Mesothelial cell of epicardium (in vitro differentiated cells): Measurements from ENCODE around the gene EOMES. TPM values are rescaled to one million over a fixed set of nuclear protein-coding genes. Genes with fewer than 3 reads are reported as not detected.

Experiments used
- DNase-seq, 2 experiments: peaks; one replicate each; pipeline ENCODE4 v3.0.0; 2021; ENCODE audit warnings: low spot score in 2 of 2; ENCODE audit not compliant: unreplicated experiment in 2 of 2
- H3K27ac Mint-ChIP-seq: 2 replicates; pipeline ENCODE4 v1.8.0; 2021; ENCODE audit warnings: mixed read lengths
- H3K27me3 Mint-ChIP-seq: 2 replicates; pipeline ENCODE4 v1.8.0; 2021; ENCODE audit warnings: low read depth, mixed read lengths
- H3K36me3 Mint-ChIP-seq: 2 replicates; pipeline ENCODE4 v1.8.0; 2021; ENCODE audit warnings: mixed read lengths
- H3K4me1 Mint-ChIP-seq: 2 replicates; pipeline ENCODE4 v1.8.0; 2021; ENCODE audit warnings: mixed read lengths
- H3K4me3 Mint-ChIP-seq: 2 replicates; pipeline ENCODE4 v1.8.0; 2021; ENCODE audit warnings: mild to moderate bottlenecking, moderate library complexity, mixed read lengths
- H3K9me3 Mint-ChIP-seq: 2 replicates; pipeline ENCODE4 v1.8.0; 2021; ENCODE audit warnings: mixed read lengths
- CTCF ChIP-seq: fragments of 200-600 bp; sonication (generic); IDR thresholded peaks from one replicate; pipeline ENCODE4 v1.5.0; 2021; ENCODE audit warnings: antibody characterized with exemption; ENCODE audit not compliant: unreplicated experiment
- total RNA-seq: library from RNA; stranded (reverse); gene quantifications from 3 replicates; pipeline ENCODE4 v1.2.1, GENCODE V29; 2021

EOMES gene
- total RNA-seq, 1 donor from 2014 or later: not detected

GRCh38 chr3:27724459-27725197 lies 2.5 kb upstream of the EOMES start:
- H3K9me3 Mint-ChIP-seq: no peaks in the 10 kb centered on the region
- no peak for TF ChIP-seq CTCF
- peaks cover 30% of the 10 kb centered on the region for H3K4me1 Mint-ChIP-seq
- H3K27ac Mint-ChIP-seq: no peak overlapping the region
- H3K36me3 Mint-ChIP-seq: no peaks in the 10 kb centered on the region
- H3K27me3 Mint-ChIP-seq: peaks cover 93% of the 10 kb centered on the region
- no peak overlapping the region for H3K4me3 Mint-ChIP-seq
- no peak for DNase-seq

DNA sequence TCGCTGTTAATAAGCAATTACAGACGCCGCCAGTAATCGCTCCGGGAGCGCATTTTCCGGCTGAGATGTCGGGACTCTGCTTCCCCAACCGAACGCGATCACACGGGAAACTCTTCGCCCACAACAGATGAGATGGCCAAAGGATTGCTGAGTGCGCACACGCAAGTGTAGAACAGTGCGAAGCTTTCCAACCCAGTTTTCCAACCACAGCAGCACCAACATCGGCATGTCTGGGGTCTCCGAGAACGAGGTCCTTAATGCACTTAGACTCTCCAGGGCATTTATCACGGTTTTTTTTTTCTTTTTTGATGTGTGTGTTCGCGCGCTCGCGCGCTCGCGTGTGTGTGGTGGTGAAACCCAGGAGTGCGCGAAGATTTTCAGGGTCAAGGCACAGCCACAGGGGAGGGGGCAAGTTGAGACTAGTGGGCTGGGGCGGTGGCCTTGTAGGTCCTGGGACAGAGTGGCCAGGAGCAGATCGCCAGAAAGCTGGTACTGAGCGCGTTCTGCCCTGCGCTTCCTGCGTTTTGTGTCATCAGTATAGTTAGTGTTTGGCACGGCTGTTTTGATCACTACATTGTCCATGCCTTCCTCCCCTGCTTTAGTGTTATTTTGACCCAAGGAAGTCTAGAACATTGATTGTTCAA lies 1.8 kb upstream of the EOMES start:
- no peaks in the 10 kb centered on the region for H3K9me3 Mint-ChIP-seq
- H3K27ac Mint-ChIP-seq: no peak overlapping the region
- H3K36me3 Mint-ChIP-seq: no peaks in the 10 kb centered on the region
- H3K4me1 Mint-ChIP-seq: peaks cover 30% of the 10 kb centered on the region
- peaks cover 93% of the 10 kb centered on the region for H3K27me3 Mint-ChIP-seq
- DNase-seq: no peak
- no peak overlapping the region for H3K4me3 Mint-ChIP-seq
- no peak for TF ChIP-seq CTCF

DNA sequence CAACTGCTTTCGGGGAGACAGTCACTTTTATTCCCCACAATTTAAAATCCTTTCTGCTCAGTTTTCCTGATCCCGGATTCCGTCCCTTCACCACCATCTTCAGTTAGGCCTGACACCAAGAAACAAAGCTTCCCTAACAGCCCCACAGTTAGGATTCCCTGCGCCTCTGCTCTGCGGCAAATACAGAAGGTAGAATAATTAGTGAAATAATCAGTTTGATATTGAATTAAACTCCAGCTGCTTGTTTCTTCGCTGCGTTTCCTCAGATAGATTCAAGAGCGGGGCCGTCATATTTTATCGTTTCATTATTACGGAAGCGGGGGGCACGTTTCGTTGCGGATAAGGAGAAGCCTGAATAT lies 1.3 kb upstream of the EOMES start:
- Mint-ChIP-seq H3K4me1 (peaks cover 25% of the 10 kb centered on the region), H3K36me3 (no peaks in the 10 kb centered on the region), H3K4me3 (no peak overlapping the region), H3K9me3 (no peaks in the 10 kb centered on the region), H3K27me3 (peaks cover 93% of the 10 kb centered on the region), H3K27ac (no peak overlapping the region)
- TF ChIP-seq CTCF: no peak
- no peak for DNase-seq

DNA sequence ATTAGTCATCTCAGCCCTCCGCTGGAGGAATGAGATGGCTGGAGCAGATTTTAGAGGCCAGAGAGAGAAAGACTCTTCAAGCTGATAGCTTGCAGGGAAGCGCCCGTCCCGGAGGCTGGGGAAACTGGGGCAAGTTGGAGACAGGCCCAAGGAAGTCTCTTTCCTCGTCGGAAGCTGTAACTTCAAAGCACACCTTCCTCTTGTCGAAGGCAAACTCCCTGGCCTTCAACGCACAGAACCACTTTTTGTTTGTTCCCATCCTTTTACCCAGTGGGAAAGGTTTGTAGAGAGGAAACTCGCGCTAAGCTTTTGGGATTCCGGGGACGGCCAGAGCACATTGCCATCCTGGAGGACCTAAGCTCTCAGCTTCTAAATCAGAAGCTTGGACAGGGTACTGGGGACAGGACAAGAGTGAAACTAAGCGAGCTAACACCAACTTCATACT lies 900 bp upstream of the EOMES start:
- DNase-seq: no peak

GRCh38 chr3:27720899-27721716 lies 1.0 kb downstream of the EOMES start:
- H3K4me1 Mint-ChIP-seq: peaks cover 22% of the 10 kb centered on the region
- H3K4me3 Mint-ChIP-seq: peak overlapping the region; percentile 52
- TF ChIP-seq CTCF: no peak
- peaks cover 93% of the 10 kb centered on the region for H3K27me3 Mint-ChIP-seq
- DNase-seq: no peak
- H3K27ac Mint-ChIP-seq: no peak overlapping the region
- no peaks in the 10 kb centered on the region for H3K36me3 Mint-ChIP-seq
- no peaks in the 10 kb centered on the region for H3K9me3 Mint-ChIP-seq

More for the DNA sequence above, 900 bp upstream of the EOMES start:
- Mint-ChIP-seq H3K4me3 (peak overlapping the region; percentile 49), H3K4me1 (peaks cover 22% of the 10 kb centered on the region), H3K27me3 (peaks cover 93% of the 10 kb centered on the region), H3K36me3 (no peaks in the 10 kb centered on the region), H3K27ac (no peak overlapping the region), H3K9me3 (no peaks in the 10 kb centered on the region)
- TF ChIP-seq CTCF: no peak
